ENCODE data around the gene ATG9A.

DNA sequence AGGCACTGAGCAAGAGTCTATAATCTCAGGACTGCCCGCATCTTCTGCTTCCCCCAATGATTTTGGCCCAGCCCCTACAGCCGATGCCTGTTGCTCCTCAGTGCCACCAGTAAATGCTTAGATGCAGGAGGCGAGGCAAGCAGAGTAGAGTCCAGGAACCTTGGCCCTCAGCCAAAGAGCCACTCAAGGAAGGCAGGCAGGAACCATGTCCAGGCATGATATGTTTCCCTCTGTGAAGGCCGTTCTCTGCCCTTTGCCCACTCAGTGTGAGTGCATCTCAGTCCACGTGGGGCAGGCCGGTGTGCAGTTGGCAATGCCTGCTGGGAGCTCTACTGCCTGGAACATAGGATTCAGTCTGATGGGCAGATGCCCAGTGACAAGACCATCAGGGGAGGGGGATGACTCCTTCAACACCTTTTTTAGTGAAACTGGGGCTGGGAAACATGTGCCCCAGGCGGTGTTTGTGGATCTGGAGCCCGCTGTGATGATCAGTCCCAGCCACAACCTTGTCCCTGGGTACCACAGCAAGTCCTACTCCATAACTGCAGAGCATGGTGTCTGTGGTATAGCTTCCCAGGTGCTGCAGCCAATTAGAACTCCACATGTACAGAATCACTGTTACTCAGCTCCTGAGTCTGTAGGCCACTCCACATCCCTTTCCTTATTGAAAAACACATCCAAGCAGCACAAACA is 40.1 kb upstream of the ATG9A start:
- TF ChIP-seq, protein P1, sequence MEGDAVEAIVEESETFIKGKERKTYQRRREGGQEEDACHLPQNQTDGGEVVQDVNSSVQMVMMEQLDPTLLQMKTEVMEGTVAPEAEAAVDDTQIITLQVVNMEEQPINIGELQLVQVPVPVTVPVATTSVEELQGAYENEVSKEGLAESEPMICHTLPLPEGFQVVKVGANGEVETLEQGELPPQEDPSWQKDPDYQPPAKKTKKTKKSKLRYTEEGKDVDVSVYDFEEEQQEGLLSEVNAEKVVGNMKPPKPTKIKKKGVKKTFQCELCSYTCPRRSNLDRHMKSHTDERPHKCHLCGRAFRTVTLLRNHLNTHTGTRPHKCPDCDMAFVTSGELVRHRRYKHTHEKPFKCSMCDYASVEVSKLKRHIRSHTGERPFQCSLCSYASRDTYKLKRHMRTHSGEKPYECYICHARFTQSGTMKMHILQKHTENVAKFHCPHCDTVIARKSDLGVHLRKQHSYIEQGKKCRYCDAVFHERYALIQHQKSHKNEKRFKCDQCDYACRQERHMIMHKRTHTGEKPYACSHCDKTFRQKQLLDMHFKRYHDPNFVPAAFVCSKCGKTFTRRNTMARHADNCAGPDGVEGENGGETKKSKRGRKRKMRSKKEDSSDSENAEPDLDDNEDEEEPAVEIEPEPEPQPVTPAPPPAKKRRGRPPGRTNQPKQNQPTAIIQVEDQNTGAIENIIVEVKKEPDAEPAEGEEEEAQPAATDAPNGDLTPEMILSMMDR (IDR thresholded peaks at IDR 0.05) = no peak
- TF ChIP-seq POLR2A (IDR thresholded peaks at IDR 0.05) = no peak
